KOPT-K1 (cell line): ENCODE measurements around the gene ERI3.
"Not testable (repeated sequence)": the region's sequence is repeated elsewhere in the genome, so short reads cannot be mapped to it uniquely, and the experiment has no call there.

Experiments
- H3K27ac ChIP-seq: fragments of 200-600 bp; sonication (generic); 2 replicates; pipeline ENCODE4 v1.5.1; 2016; ENCODE audit warnings: antibody characterized with exemption, mild to moderate bottlenecking, low read depth, low read length; ENCODE audit not compliant: poor library complexity, severe bottlenecking
- H3K36me3 ChIP-seq: fragments of 200-600 bp; sonication (generic); 2 replicates; pipeline ENCODE4 v1.5.1; 2017; ENCODE audit warnings: antibody characterized with exemption, mild to moderate bottlenecking, low read length, moderate library complexity; ENCODE audit not compliant: insufficient read depth
- H3K9me3 ChIP-seq: fragments of 200-600 bp; sonication (generic); 2 replicates; pipeline ENCODE4 v1.5.1; 2017; ENCODE audit warnings: antibody characterized with exemption, low read length, mild to moderate bottlenecking; ENCODE audit not compliant: insufficient read depth, poor library complexity, severe bottlenecking

ERI3 gene

DNA sequence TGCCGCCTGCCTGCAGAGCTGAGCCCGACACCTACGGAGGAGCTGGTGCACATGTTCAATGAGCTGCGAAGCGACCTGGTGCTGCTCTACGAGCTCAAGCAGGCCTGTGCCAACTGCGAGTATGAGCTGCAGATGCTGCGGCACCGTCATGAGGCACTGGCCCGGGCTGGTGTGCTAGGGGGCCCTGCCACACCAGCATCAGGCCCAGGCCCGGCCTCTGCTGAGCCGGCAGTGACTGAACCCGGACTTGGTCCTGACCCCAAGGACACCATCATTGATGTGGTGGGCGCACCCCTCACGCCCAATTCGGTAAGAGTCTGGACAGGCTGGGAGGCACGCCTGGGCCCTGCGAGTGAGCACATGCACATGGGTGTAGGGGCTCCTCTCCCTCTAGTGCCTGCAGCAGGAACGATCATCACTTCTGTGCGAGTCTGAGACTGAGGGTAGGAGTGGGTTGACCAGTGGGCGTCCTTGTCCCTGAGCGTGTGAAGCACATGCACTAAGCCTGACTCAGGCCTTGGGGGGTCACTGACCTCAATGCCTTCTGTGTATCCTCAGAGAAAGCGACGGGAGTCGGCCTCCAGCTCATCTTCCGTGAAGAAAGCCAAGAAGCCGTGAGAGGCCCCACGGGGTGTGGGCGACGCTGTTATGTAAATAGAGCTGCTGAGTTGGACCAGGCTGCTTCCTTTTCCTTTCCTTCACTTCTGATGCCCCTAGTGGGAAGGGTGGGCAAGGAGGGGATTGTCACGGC is 134.9 kb downstream of the ERI3 start:
- Histone ChIP-seq H3K36me3 (peaks cover 70% of the 10 kb centered on the region), H3K27ac (no peak overlapping the region)

DNA sequence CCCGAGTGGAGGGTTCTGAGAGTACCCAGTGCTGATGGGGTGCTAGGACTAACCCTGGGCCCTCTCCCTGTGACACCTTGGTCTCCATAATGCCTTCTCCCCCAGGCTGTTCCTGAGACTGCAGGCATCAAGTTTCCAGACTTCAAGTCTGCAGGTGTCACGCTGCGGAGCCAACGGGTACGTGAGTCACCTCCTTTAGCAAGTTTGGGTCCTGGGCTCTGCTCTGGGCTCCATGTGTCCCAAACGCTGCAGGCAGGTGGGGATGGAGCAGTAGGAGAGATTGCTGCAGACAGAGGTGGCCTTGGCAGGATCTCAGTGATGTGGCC is 135.8 kb downstream of the ERI3 start:
- H3K9me3 ChIP-seq: no peaks in the 10 kb centered on the region
- peaks cover 73% of the 10 kb centered on the region for H3K36me3 ChIP-seq
- no peak overlapping the region for H3K27ac ChIP-seq

More for the DNA sequence above, 134.9 kb downstream of the ERI3 start:
- H3K9me3 ChIP-seq: no peaks in the 10 kb centered on the region

DNA sequence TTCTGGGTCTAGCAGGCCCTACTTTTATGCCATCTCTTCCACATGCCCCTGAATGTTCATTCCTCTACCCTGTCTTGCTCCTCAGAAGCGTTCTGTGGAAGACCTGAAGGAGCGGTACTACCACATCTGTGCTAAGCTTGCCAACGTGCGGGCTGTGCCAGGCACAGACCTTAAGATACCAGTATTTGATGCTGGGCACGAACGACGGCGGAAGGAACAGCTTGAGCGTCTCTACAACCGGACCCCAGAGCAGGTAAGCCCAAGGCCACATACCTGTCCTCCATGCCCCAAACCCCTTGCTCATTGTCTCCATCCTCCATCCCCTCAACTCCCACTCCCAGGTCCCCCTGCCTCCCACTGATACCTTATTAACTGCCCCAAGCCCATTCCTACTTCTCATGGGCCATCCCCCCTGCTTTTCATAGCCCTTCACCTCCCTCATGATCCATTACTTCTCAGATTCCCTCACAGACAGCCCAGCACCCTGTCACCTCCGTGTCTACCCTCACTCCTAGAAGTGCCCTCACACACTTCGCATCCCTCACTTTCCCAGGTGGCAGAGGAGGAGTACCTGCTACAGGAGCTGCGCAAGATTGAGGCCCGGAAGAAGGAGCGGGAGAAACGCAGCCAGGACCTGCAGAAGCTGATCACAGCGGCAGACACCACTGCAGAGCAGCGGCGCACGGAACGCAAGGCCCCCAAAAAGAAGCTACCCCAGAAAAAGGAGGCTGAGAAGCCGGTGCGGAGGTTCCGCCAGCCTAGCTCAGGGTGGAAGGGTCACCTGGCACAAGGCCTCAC is 136.4 kb downstream of the ERI3 start:
- H3K9me3 ChIP-seq: no peaks in the 10 kb centered on the region
- no peak overlapping the region for H3K27ac ChIP-seq
- H3K36me3 ChIP-seq: peaks cover 73% of the 10 kb centered on the region

DNA sequence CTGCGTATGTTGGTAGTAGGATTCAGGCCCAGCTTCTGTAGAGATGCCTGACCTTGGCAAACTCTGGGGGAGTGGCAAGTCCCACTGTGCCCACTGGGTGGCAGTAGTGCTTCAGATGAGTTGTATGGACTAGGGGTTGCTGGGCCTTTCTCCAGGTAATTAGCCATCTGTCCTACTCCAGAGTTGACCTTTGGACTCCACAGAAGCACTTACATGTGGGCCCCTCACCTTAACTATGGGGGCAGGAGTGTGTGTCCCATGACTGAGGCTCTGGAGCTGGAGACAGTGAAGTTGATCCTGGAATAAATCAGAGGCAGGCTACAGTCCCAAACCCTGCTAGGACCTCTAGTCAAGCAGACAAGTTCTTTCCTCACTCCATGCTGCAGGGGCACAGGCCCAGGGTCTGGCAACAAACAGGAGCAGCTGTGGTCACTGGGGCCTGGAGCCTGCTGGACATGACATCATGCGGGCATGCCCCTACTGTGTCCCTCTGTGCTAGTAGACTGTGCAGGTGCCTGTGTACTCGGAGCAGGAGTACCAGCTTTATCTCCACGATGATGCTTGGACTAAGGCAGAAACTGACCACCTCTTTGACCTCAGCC is 137.1 kb downstream of the ERI3 start:
- H3K27ac ChIP-seq: no peak overlapping the region
- H3K36me3 ChIP-seq: peaks cover 73% of the 10 kb centered on the region
- H3K9me3 ChIP-seq: no peaks in the 10 kb centered on the region

DNA sequence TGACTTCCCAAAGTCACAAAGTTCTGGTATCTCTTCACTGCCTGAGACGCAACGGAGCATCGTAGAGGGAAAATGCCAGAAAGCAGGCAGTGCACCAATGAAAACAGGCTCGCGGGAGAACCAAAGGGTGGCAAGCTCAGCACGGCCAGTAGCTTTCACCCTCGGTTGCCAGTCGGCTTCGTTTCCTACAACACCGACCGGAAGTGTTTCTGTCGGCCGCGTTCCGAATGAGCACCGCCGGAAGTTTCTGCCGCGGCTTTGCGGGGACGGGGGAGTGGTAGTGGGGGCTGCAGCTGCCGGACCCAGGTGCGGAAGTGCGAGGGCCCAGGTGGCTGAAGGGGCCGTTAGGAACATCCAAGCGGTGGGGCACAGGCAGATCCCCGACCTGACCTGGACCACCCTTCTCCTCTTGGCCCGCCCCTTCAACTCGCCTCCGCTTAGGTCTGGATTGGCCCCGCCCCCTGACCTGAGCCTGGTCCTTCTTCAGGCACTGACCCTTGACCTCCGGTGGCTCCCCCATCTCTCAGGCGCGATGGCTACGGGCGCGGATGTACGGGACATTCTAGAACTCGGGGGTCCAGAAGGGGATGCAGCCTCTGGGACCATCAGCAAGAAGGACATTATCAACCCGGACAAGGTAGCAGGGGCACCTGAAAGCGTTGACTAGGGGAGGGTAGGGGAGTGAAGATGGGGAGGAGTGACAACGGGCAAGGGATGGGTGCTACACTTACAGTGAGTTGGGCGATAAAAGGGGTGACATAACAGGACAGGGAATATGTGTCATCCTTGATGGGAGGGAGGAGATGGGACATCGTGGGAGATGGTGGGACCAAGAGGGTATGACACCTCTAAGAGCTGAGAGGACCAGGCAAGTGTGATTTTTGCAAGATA is 141.6 kb downstream of the ERI3 start, which contains the start of gene DMAP1:
TSS of gene DMAP1 (plus strand) at position 250 of the 891 bp plus-strand sequence. CDS start at position 533, 283 bp downstream.
- peak within 1 kb of the TSS; percentile 77 for H3K27ac ChIP-seq
- H3K9me3 ChIP-seq: no peaks in the 10 kb centered on the region
- peaks cover 36% of the 10 kb centered on the region for H3K36me3 ChIP-seq

DNA sequence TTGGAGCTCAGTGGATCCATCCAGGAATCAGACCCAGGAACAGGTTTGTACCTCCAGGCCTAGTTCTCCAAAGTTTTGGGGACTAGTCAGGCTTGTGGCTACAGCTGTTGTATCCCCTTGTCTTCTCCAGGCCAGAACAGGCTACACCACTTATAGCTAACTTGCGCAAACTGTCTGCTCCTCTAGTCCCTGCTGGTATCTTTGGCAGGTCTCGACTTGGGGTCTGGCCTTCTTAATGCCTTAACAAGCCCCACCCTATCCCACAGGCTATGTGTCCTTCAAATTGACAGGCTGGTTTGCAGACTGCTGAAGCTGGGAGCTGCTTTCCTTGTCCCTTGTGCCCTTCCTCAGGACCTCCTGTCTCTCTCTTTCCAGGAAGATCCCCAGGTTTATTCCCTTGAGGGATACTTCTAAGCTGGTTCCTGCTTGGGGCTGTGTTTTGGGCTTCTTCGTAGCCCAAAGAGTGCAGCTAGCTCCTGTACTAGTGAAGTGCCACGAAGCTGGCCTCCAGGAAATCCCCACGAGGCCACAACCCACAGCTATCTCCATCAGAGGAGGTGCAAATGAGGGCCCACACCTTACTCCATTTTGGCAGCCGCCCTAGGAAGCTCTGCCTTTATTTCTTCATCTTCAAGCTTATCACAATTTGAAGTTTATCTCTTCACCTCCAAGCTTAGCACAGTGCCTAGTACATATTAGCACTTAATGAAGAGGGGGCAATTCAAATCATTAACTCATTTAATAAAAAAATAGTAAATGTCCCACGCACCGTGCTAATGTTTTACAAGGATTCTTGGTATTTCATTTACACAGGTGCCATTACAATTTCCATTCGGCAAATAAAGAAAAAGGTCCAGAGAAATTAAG is 142.5 kb downstream of the ERI3 start:
- no peaks in the 10 kb centered on the region for H3K9me3 ChIP-seq
- H3K27ac ChIP-seq: peak overlapping the region; percentile 77
- H3K36me3 ChIP-seq: peaks cover 27% of the 10 kb centered on the region

DNA sequence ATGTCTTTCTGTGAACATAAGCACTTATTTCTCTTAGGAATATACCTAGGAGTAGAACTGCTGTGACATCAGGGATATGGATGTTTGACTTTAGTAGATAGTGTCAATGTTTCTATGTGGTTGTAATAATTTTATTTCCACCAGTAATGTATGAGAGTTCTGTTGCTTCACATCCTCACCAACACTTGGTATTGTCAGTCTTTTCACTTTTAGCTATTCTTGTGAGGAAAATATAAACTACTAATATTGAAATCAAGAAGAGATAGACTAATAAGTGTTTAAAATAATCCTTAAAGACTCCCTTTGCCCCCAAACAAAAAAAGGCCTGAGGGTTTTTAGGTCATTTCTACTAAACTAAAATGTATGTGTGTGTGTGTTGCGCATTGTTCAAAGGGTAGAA is 144.5 kb downstream of the ERI3 start:
- Histone ChIP-seq H3K36me3 (peaks cover 7% of the 10 kb centered on the region), H3K27ac (no peak overlapping the region), H3K9me3 (no peaks in the 10 kb centered on the region)

DNA sequence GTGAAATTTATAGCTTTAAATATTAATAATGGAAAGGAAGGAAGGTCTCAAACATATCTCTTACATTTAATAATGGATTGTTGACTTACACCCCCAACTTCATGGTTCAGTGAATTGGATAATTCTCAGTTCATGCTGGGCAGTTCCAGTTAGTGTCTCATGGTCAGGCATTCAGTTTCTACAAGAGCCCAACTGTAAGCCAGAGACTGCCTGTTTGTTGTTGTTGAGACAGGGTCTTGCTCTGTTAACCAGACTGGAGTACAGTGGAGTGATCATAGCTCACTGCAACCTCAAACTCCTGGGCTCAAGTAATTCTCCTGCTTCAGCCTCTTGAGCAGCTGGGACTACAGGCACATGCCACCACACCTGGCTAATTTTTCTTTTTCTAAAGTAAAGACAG is 146.8 kb downstream of the ERI3 start:
- no peaks in the 10 kb centered on the region for H3K36me3 ChIP-seq
- H3K9me3 ChIP-seq: no peaks in the 10 kb centered on the region
- no peak overlapping the region for H3K27ac ChIP-seq

DNA sequence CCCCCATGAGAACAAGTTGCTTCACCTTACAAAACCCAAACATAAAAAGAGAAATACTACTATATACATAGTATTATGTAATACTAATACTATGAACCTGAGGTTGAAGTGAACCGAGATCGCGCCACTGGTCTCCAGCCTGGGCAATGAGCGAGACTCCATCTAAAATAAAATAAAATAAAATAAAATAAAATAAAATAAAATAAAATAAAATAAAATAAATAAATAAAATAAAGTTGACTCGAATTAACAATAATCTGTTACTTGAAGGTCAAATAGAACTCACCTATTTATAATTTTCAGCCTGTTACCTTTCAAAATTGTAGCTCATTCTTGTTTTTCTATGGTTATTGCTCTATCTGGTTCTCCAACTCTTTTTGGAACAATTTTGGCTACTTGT is 148.5 kb downstream of the ERI3 start:
- H3K36me3 ChIP-seq, H3K27ac ChIP-seq, H3K9me3 ChIP-seq: not testable (repeated sequence)

DNA sequence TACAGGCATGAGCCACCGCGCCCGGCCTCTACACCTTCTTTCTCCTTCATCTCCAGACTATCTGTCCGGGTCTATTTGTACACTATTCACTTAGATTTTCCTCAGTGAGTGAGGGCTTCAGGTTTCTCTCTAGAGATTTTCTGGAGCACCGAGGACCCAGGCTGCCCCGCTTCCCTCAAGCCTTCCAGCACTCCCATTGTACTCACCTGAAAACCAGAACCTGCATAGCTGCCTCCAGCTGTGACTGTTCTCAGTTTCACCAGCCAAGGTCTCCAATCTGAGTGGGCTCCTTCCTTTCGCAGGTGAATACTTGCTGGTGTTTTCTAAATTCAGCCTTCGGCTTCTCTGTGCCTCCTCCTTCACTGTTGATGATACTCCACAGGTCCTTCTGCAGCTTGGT is 154.7 kb downstream of the ERI3 start:
- no peak overlapping the region for H3K27ac ChIP-seq

DNA sequence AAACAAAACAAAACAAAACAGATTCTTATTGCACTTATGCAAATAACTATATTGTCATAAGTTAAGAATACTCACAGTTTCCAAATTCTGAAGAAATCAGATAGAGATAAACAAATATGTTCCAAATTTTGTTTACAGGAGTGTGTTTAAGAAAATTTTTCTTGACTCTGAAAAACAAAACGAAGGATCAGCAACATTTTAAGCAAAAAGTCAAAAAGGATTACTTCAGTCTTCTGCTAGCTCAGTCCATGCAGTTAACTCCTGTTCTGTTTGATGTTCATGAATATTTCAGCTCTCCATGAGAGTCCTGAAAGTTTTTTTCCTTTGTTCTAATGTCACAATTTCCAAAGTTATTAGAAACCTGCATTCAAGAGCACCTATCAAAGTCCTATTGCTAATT is 180.4 kb downstream of the ERI3 start:
- Histone ChIP-seq H3K27ac (no peak overlapping the region), H3K9me3 (peaks cover 61% of the 10 kb centered on the region), H3K36me3 (no peaks in the 10 kb centered on the region)

More for the DNA sequence above, 154.7 kb downstream of the ERI3 start:
- no peaks in the 10 kb centered on the region for H3K9me3 ChIP-seq
- H3K36me3 ChIP-seq: no peaks in the 10 kb centered on the region
